Stimulated activated CD4-positive, alpha-beta T cell treated with anti-CD3 and anti-CD28 coated beads, Interleukin-4, amount 100 ng/mL, for 24 hours (primary cell): ENCODE data around the gene SNX30.

Source experiments
- DNase-seq: peaks from one replicate; pipeline ENCODE4 v3.0.0-alpha.2; 2020

SNX30 gene

GRCh38 chr9:112833081-112833480 is 82.5 kb downstream of the SNX30 start:
- no peak for DNase-seq

GRCh38 chr9:112836394-112836793 is 85.8 kb downstream of the SNX30 start:
- DNase-seq, result no peak

DNA sequence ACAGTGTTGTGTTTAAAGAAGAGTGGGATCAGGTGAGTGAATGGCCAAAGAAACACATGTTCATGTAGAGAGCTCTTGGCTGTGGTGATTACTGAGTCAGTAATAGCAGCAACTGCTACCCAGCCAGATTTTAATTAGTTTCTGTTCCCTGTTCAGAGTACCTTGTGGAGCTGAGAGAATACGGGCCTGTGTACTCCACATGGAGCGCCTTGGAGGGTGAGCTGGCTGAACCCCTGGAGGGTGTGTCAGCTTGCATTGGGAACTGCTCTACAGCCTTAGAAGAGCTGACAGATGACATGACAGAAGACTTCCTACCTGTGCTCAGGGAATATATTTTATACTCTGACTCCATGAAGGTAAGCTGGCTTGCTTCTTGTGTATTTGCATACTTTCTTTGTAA is 87.8 kb downstream of the SNX30 start:
- DNase-seq, result no peak

- DNase-seq, result no peak
Measured at GRCh38 chr9:112839331-112839730, 88.8 kb downstream of the SNX30 start.

- DNase-seq, result no peak
Measured at GRCh38 chr9:112841261-112841660, 90.7 kb downstream of the SNX30 start.

GRCh38 chr9:112842555-112842954 is 92.0 kb downstream of the SNX30 start:
- no peak for DNase-seq

DNA sequence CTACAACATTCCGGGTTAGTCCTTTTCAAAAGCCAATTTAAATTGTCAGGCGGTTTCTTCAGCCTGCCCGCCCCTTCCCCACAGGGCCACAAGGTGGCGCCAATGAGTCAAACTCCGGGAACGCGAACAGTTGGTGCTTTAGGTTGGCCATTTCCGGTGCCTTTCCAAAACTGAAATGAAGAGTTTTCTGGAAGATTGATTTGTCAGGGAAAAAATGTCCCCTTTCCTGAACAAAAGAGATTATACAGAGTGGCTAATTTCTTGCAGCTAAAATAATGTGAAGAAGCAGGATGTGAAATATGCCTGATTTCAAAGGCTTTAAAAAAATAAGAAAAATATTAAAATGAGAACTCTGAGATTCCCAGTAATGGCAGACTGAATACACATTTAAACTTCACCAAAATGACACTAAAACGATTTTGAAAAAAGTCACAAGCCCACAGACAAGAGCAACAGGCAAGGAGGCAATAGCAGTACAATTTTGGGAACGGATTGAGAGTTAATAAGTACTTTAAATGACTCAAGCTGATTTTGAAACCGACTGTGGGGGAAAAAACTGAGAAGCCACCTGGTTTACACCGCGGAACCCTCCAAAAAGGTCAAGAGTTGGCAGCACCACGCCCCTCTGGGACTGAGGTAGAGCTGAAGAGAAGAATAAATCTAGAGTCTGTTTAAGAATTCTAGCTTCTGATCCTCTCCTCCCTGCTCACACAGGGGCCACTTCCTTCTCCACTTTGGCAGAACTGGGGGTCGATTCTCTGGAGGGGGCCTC is 94.4 kb downstream of the SNX30 start:
- peak; percentile 79 for DNase-seq

DNA sequence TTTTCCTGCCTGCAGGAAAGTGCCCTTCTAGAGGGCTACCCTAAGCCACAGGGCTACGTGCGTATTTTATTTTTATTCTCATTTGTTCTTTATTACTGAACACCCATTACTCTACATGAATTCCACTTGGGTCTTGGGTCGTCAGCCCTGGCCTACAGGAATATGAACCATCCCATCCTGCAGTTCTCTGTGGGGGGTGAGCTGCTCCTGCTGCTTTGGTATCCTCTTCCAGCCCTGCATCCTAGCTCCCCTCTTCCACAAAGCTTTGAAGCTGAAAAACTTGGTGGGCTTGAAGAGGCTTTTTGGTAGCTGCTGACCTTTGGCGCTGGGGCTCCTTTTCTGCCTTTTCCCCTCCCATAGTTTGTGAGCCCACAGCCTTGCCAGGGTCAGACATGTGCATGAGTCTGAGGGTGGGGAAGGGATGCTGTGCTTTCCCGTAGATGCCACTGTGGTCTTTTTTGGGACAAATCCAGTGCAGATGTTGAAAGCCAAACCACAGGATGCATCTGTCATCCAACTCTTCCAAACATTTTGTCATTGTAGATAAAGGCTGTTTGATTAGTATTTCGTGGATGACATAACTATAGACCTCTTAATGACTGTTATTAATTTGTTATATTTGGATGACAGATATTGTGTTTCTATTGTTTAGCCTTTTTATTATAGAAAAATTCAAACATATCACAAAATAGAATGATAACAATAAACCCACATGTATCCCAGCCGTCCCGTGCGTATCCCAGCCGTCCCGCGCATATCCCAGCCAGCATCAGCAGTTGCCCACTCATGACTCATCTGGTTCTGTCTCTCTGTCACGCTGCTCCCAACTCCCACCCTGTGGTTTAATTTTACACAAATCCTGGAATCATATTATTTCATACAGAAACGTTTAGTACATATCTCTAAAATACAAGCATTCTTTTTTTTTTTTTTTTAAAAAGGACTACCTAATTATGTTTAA is 96.2 kb downstream of the SNX30 start:
- no peak for DNase-seq

DNA sequence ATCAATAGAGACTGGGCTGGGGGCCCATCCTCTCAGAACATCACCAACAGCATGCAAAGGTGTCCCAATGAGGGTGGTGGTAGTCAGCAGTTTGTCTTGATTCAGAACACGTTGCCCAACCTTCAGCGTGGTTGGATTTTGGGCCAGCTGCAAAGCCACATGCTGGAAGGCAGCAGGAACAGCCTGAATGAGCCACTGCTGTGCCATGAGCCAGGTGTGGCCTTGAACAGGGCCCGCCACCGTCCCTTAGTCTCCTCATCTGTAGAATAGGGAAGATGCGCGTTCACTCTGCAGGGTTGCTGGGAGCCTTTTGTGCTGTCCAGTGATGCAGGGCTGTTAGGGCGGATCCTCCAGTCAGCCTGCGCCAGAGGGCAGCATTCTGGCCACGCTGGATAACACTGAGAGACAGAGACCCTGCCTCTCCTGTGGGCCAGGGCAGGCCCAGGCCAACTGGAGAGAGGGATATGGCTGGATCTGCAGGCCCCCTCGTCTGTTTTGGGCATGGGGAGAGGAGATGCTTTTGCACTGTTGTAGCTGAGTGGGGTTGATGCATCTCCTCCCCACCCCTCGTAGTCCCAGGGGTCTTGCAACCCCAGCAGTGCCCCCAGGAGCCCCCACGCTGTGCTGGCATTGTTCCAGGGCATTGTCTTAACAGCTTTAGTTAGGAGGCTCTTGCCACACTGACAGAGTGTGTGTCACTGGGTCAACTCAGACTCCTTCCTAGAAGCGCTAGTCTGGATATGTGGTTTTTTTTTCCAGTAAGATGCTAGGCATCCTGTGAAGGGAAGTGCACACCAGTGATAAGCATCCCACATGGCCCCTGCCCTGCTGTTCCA is 98.0 kb downstream of the SNX30 start:
- DNase-seq, result no peak

- DNase-seq, result no peak
Measured at GRCh38 chr9:112849363-112849922, 98.9 kb downstream of the SNX30 start.

DNA sequence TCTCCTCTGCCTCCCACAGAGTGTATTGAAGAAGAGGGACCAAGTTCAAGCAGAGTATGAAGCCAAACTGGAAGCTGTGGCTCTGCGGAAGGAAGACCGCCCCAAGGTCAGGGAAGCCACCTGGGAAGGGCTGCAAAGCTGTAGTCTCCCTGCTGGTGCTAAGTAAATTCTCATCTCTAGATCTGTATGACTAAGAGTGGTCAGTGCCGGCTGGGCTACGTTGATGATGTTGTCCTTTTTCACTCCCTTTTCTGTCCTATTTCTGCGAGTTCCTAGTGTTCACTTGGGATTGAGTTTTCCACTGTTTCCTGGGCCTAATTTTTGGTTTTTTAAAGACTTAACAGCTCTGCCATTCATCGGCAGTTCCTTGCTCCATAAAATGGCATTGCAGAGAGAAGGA is 100.3 kb downstream of the SNX30 start:
- no peak for DNase-seq

GRCh38 chr9:112852741-112853504 is 102.4 kb downstream of the SNX30 start:
- no peak for DNase-seq

DNA sequence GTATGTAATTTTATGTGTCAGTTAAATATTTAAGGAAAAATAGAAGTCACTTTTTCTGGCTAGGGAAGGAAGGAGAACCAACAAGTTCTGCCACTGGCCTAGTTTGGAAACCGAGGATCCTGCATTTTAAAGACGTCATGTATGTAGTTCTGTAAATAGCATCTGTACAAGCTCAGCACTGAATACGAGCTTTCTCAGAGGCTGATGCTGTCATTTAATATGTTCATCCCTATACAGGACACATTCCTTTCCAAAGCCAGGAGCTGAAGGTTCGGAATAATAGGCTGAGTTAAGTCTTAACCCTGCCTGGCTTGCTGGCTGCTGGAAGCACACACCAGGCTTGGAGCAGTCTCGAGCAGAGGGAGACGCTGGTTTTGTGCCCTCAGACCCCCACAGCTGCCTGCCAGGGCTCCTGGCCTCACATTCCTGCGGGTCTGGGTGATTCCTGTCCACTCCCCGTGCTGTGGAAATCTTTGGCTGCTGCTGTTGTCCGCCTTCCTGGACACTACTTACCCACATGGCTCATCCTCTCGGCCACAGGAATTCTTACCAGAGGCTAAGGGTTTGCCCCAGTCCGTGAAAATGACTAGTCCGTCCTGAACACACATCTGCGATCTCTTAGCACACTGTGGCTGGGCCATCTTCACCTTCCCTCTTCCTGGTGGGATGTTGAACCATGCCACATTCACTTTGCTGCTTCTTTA is 103.5 kb downstream of the SNX30 start:
- DNase-seq, result no peak

- no peak for DNase-seq
Measured at GRCh38 chr9:112854657-112855056, 104.1 kb downstream of the SNX30 start.

DNA sequence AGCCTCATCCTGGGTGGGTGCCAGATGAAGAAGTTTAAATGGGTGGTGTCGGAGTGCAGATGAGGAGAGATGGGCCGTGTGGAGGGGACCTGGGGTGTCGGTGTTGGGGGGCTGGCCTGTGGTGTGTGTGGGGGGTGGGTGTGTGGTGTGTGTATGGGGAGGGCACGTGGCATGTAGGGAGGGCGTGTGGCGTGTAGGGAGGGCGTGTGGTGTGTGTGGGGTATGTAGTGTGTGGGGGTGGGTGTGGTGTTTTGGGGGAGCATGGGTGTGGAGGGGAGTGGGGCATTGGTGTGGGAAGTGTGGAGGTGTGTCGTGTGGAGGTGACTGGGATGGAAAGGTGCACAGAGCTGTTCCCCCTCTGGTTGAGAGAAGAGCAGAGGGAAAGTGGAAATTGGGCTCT is 105.6 kb downstream of the SNX30 start:
- DNase-seq, result no peak

- DNase-seq, result no peak
Measured at GRCh38 chr9:112856843-112857242, 106.3 kb downstream of the SNX30 start.

DNA sequence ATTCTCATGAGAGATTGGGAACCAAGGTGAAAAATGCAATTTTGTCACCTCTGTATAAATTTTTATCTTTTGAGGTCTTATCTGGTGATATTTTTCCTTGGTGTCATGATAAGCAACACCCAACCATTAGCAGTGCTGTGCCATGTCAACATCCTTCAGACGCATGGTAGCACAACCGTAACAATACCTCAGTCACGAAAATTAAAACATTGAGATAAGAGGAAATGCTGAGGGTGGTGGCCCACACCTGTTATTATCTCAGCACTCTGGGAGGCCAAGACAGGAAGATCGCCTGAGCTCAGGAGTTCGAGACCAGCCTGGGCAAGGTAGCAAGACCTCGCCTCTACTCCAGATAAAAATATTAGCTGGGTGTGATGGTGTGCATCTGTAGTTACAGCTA is 107.4 kb downstream of the SNX30 start:
- DNase-seq, result no peak

DNA sequence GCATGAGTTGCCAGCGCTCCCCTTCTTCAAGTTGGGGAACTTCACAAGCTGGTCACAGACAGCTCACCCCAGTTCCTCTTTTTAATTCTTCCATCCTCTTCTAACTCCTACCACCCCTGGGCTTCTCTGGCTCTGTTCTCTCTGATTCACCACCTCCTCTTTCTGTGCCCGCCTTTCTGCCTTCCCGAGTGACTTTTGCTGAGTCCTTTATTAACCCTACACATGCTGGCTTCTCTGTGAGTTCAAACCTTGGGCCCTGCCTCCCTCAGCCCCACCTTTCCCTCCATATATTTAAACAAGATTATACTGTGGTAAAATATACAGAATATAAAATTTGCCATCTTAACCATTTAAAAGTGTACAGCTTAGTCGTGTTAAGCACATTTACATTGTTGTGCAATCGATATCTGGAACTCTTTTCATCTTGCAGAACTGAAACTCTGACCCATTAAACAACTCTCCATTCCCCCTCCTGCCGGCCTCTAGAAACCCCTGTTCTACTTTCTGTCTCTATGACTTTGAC is 108.1 kb downstream of the SNX30 start:
- no peak for DNase-seq

DNA sequence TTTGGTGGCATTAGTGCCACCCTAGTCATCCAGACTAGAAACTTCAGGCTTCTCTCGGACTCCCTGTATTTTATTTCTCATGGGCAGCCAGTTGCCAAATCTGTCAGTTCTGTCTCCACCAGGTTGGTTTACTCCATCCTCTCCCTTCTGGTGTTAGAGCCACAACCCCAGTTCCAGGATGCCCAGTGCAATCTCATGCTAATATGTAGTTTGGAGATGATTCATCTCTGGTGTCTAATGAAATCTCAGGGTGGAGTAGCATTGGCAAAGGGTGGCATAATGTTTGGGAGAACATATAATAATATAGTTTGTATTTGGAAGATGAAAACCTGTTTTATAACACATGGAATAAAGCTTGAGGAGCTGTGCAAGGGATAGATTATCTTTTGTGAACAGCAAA is 109.9 kb downstream of the SNX30 start:
- no peak for DNase-seq

- no peak for DNase-seq
Measured at GRCh38 chr9:112861155-112861554, 110.6 kb downstream of the SNX30 start.
